ENCODE data around the gene ARID3A. TPM values are rescaled to one million over a fixed set of nuclear protein-coding genes. Genes with fewer than 3 reads are reported as not detected.

ARID3A gene
- total and polyA plus RNA-seq, 2 of the 13 experiments (the other 11 are each of a cell fraction or from before 2014, with no cell fraction given): 71.3 to 77.9 TPM

- TF ChIP-seq RERE (CRISPR knock-in tag; IDR thresholded peaks at IDR 0.05; ENCODE audit: low read depth) (no peak; the same call in 1 of the 2 replicates), HNF4A (CRISPR knock-in tag; IDR thresholded peaks at IDR 0.05) (peak; percentile 69), ARID2 (CRISPR knock-in tag; IDR thresholded peaks at IDR 0.05; ENCODE audit: borderline replicate concordance) (peak; percentile 83), ZNF841 (CRISPR knock-in tag; IDR thresholded peaks at IDR 0.05; ENCODE audit: borderline replicate concordance) (no peak), ZBTB3 (CRISPR knock-in tag; IDR thresholded peaks at IDR 0.05; ENCODE audit: borderline replicate concordance, low read depth) (peak; percentile 48; the same call in 1 of the 2 replicates), EP300 (IDR thresholded peaks at IDR 0.05; ENCODE audit: low read depth in 2 of 2, low read length in 2 of 2) (peak; percentile 57 to 84; a peak in 3 of 4 replicates), EP300 (CRISPR knock-in tag; IDR thresholded peaks at IDR 0.05; ENCODE audit: borderline replicate concordance) (peak; percentile 89), NFE2 (CRISPR knock-in tag; IDR thresholded peaks at IDR 0.05) (no peak), ZNF766 (CRISPR knock-in tag; IDR thresholded peaks at IDR 0.05; ENCODE audit: borderline replicate concordance) (peak; percentile 90; the same call in 1 of the 2 replicates), ZNF879 (CRISPR knock-in tag; IDR thresholded peaks at IDR 0.05) (no peak), ZNF275 (CRISPR knock-in tag; IDR thresholded peaks at IDR 0.05; ENCODE audit: borderline replicate concordance) (peak; percentile 87; the same call in 1 of the 2 replicates), KDM4B (CRISPR knock-in tag; IDR thresholded peaks at IDR 0.05) (peak; percentile 98), SP2 (CRISPR knock-in tag; IDR thresholded peaks at IDR 0.05) (no peak), U2AF1 (optimal IDR thresholded peaks at IDR 0.05; ENCODE audit: low read depth, low read length) (no peak), MTERF4 (CRISPR knock-in tag; IDR thresholded peaks at IDR 0.05) (peak; percentile 65; the same call in 1 of the 2 replicates), KDM6A (CRISPR knock-in tag; IDR thresholded peaks at IDR 0.05; ENCODE audit: low read depth) (peak; percentile 80), RNF219 (CRISPR knock-in tag; IDR thresholded peaks at IDR 0.05) (no peak; the same call in 1 of the 2 replicates), ZNF616 (CRISPR knock-in tag; IDR thresholded peaks at IDR 0.05; ENCODE audit: low read depth) (0 out of 2 replicates have a peak, but pooled peaks have one; percentile 48), ZNF256 (CRISPR knock-in tag; conservative IDR thresholded peaks at IDR 0.05) (0 out of 2 replicates have a peak, but pooled peaks have one; percentile 59), GZF1 (CRISPR knock-in tag; IDR thresholded peaks at IDR 0.05) (no peak)
These were observed 9.1 kb downstream of the ARID3A start (continued) for GRCh38 chr19:934865-935479.

Data from HepG2 (cell line).